ENCODE data around the gene ELOVL5. TPM values are rescaled to one million over a fixed set of nuclear protein-coding genes. Genes with fewer than 3 reads are reported as not detected.

The ELOVL5 gene
- polyA plus RNA-seq, 1 of the 3 experiments (the other 2 are of a cell fraction), result 31.9 TPM

GRCh38 chr6:53284901-53285300 is 63.8 kb downstream of the ELOVL5 start:
- 95% methylated on average over 4 of the region's 4 CpGs for WGBS (ENCODE audit: low lambda C conversion rate)
- H4K20me1 ChIP-seq (ENCODE audit: insufficient read depth), result no peaks in the 10 kb centered on the region
- CTCF ChIA-PET, result interaction anchor here (1.0 to 3.3 kb wide), 4 partner anchors 9 to 199 kb away, joined by 4 to 19 read pairs (median 4); no protein-coding TSS in a partner anchor

More at GRCh38 chr6:53284901-53285300, 63.8 kb downstream of the ELOVL5 start:
- H3K9ac ChIP-seq, result no peak overlapping the region
- POLR2A ChIA-PET, result no interaction called here
- H3K4me3 ChIP-seq (ENCODE audit: low read depth in 2 of 2, low read length in 1 of 2), result no peak overlapping the region
- H3K4me1 ChIP-seq (ENCODE audit: control insufficient read depth in 1 of 2, insufficient read depth in 2 of 2, low read depth in 1 of 2, low read length in 1 of 2), result peaks cover 4 to 5% of the 10 kb centered on the region in 2 experiments; a peak in 3 of 4 replicates
- H3F3A ChIP-seq (replicated peaks; ENCODE audit: insufficient read depth), result no peaks in the 10 kb centered on the region
- H3K79me2 ChIP-seq (ENCODE audit: insufficient read depth), result peaks cover 20% of the 10 kb centered on the region; the same call in 1 of the 2 replicates
- no peak overlapping the region for H3K4me2 ChIP-seq
- no peak for DNase-seq
- H2AFZ ChIP-seq (ENCODE audit: low read depth), result no peak overlapping the region
- H3K36me3 ChIP-seq (replicated peaks in 1 of 2; ENCODE audit: control insufficient read depth in 1 of 2, insufficient read depth in 2 of 2, low read length in 1 of 2), result peaks cover 4 to 22% of the 10 kb centered on the region in 2 experiments
- TF ChIP-seq POLR2AphosphoS5 (IDR thresholded peaks at IDR 0.05; ENCODE audit: low read depth, low read length), result no peak
- no peak for TF ChIP-seq PBX3 (IDR thresholded peaks at IDR 0.05)
- no peak for TF ChIP-seq TCF12 (IDR thresholded peaks at IDR 0.05)
- no peak for TF ChIP-seq SIN3A (IDR thresholded peaks at IDR 0.05; ENCODE audit: borderline replicate concordance, low read depth, low read length)
- TF ChIP-seq MAX (IDR thresholded peaks at IDR 0.05; ENCODE audit: low read depth), result no peak
- no peak for TF ChIP-seq EZH2phosphoT487 (IDR thresholded peaks at IDR 0.05; ENCODE audit: borderline replicate concordance, low read depth)
- TF ChIP-seq TAF1 (IDR thresholded peaks at IDR 0.05; ENCODE audit: borderline replicate concordance, low read depth, low read length), result no peak
- no peak for TF ChIP-seq GABPA (IDR thresholded peaks at IDR 0.05; ENCODE audit: low read depth)
- no peak for TF ChIP-seq CTCF (IDR thresholded peaks at IDR 0.05)
- no peak for TF ChIP-seq MXI1 (IDR thresholded peaks at IDR 0.05; ENCODE audit: low read depth, low read length)
- TF ChIP-seq FOSL2 (IDR thresholded peaks at IDR 0.05; ENCODE audit: borderline replicate concordance, low read depth), result no peak
- TF ChIP-seq ELF1 (IDR thresholded peaks at IDR 0.05), result no peak
- no peak for TF ChIP-seq RAD21 (IDR thresholded peaks at IDR 0.05; ENCODE audit: low read length)
- no peak for TF ChIP-seq USF1 (IDR thresholded peaks at IDR 0.05; ENCODE audit: borderline replicate concordance, low read depth)
- TF ChIP-seq IRF3 (IDR thresholded peaks at IDR 0.05; ENCODE audit: low read depth, low read length), result no peak
- TF ChIP-seq REST (IDR thresholded peaks at IDR 0.05; ENCODE audit: low read depth, low read length), result no peak
- no peak for TF ChIP-seq USF2 (IDR thresholded peaks at IDR 0.05; ENCODE audit: borderline replicate concordance, low read depth, low read length)
- TF ChIP-seq JUND (IDR thresholded peaks at IDR 0.05), result no peak
- no peak for TF ChIP-seq FOXM1 (IDR thresholded peaks at IDR 0.05; ENCODE audit: low read depth)
- no peaks in the 10 kb centered on the region for H3K9me3 ChIP-seq
- H3K27me3 ChIP-seq (ENCODE audit: insufficient read depth), result no peaks in the 10 kb centered on the region
- H3K27ac ChIP-seq (ENCODE audit: low read depth in 2 of 2, low read length in 1 of 2), result no peak overlapping the region
- no peaks in the 10 kb centered on the region for H3K9me2 ChIP-seq

All from SK-N-SH (cell line).